ENCODE measurements around the gene CYTH2. TPM values are rescaled to one million over a fixed set of nuclear protein-coding genes. Genes with fewer than 3 reads are reported as not detected.

The CYTH2 gene
- polyA plus RNA-seq, 3 donors = 21.3 to 48.2 (median 21.7) TPM

GRCh38 chr19:48471836-48472235, 2.7 kb downstream of the CYTH2 start:
- Histone ChIP-seq H3K4me1 (ENCODE audit: control insufficient read depth in 1 of 2, insufficient read depth in 2 of 2, low read length in 2 of 2) (peaks cover 12 to 19% of the 10 kb centered on the region in 2 donors), H3K4me3 (replicated peaks in 1 of 3; ENCODE audit: low read depth in 2 of 3, low read length in 3 of 3) (no peak overlapping the region), H3K4me2 (replicated peaks; ENCODE audit: extremely low read depth, low read length, poor library complexity, severe bottlenecking) (no peak overlapping the region), H4K20me1 (ENCODE audit: insufficient read depth, low read length) (peaks cover 54% of the 10 kb centered on the region), H3K36me3 (replicated peaks in 1 of 2; ENCODE audit: control insufficient read depth in 1 of 2, insufficient read depth in 2 of 2, low read length in 2 of 2) (peaks cover 62 to 66% of the 10 kb centered on the region in 2 donors), H3K9me3 (replicated peaks in 1 of 2; ENCODE audit: control insufficient read depth in 1 of 2, insufficient read depth in 1 of 2, low read length in 2 of 2) (no peaks in the 10 kb centered on the region), H2AFZ (ENCODE audit: insufficient read depth, low read depth, low read length, poor library complexity, severe bottlenecking) (no peak overlapping the region), H3K79me2 (ENCODE audit: insufficient read depth, low read length) (peaks cover 25% of the 10 kb centered on the region), H3K27ac (ENCODE audit: low read depth in 1 of 2, low read length in 2 of 2) (no peak overlapping the region), H3K9ac (ENCODE audit: insufficient read depth, low read length, poor library complexity, severe bottlenecking) (no peak overlapping the region), H3K27me3 (ENCODE audit: control insufficient read depth in 2 of 2, insufficient read depth in 2 of 2, low read length in 2 of 2) (no peaks in the 10 kb centered on the region)
- H3K4me1 Mint-ChIP-seq = peaks cover 20% of the 10 kb centered on the region
- intact Hi-C loops (cut with micrococcal nuclease) = no loop called here
- 98% methylated on average over 4 of the region's 4 CpGs for WGBS (ENCODE audit: insufficient coverage)
- TF ChIP-seq, protein P1, sequence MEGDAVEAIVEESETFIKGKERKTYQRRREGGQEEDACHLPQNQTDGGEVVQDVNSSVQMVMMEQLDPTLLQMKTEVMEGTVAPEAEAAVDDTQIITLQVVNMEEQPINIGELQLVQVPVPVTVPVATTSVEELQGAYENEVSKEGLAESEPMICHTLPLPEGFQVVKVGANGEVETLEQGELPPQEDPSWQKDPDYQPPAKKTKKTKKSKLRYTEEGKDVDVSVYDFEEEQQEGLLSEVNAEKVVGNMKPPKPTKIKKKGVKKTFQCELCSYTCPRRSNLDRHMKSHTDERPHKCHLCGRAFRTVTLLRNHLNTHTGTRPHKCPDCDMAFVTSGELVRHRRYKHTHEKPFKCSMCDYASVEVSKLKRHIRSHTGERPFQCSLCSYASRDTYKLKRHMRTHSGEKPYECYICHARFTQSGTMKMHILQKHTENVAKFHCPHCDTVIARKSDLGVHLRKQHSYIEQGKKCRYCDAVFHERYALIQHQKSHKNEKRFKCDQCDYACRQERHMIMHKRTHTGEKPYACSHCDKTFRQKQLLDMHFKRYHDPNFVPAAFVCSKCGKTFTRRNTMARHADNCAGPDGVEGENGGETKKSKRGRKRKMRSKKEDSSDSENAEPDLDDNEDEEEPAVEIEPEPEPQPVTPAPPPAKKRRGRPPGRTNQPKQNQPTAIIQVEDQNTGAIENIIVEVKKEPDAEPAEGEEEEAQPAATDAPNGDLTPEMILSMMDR (IDR thresholded peaks at IDR 0.05) = no peak
- peaks cover 0 to 3% (median 1%) of the 10 kb centered on the region in 3 donors for H3K27me3 Mint-ChIP-seq (ENCODE audit: low read depth in 3 of 3)
- H3K36me3 Mint-ChIP-seq = peaks cover 54 to 68% of the 10 kb centered on the region in 2 donors
- peak overlapping the region in 2 of 7 donors; percentile 37 to 59 for H3K27ac Mint-ChIP-seq
- DNase-seq = no peak
- no peaks in the 10 kb centered on the region for H3K9me3 Mint-ChIP-seq
- H3K4me3 Mint-ChIP-seq = no peak overlapping the region

DNA sequence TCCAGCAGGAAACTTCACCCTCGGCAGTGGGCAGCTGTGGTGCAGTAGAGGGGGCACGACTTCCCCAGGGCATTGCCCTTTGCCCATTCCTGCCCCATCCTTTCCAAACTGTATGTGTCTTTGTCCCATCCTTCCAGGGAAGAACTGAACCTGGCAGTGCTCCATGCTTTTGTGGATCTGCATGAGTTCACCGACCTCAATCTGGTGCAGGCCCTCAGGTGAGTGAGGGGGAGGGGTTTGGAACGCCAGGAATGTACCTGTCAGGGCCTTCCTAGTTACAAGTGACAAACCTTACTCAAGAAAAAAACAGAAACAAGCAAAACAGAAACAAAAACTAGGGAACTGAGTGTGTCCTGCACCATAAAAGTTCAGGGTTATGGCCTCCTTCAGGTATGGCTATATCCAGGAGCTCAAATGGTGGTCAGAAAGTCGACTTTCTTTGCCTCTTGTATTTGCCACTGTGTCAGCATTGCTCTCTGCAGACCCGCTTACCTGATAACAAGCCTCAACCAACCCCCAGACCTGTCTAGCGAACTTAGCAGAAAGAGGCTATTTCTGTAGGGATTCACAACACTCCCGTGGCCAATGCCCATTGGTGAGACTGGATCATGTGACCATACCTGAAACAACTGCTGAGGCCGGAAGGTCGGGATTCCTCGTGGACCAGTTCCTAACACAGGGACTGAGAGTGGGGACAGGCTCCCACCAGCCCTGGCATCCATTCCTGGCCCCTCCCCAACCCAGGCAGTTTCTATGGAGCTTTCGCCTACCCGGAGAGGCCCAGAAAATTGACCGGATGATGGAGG, 4.2 kb downstream of the CYTH2 start:
- 100% methylated on average over 10 of the region's 14 CpGs for WGBS (ENCODE audit: insufficient coverage)
- H3K4me2 ChIP-seq (replicated peaks; ENCODE audit: extremely low read depth, low read length, poor library complexity, severe bottlenecking) = no peak overlapping the region
- no peaks in the 10 kb centered on the region for H3K27me3 ChIP-seq (ENCODE audit: control insufficient read depth in 2 of 2, insufficient read depth in 2 of 2, low read length in 2 of 2)
- H3K27ac ChIP-seq (ENCODE audit: low read depth in 1 of 2, low read length in 2 of 2) = no peak overlapping the region
- peaks cover 76 to 82% of the 10 kb centered on the region in 2 donors for H3K36me3 ChIP-seq (replicated peaks in 1 of 2; ENCODE audit: control insufficient read depth in 1 of 2, insufficient read depth in 2 of 2, low read length in 2 of 2)
- DNase-seq = no peak
- no peak overlapping the region for H3K4me3 Mint-ChIP-seq
- peaks cover 59 to 82% of the 10 kb centered on the region in 2 donors for H3K36me3 Mint-ChIP-seq
- H3K27ac Mint-ChIP-seq = no peak overlapping the region
- H3K4me1 ChIP-seq (ENCODE audit: control insufficient read depth in 1 of 2, insufficient read depth in 2 of 2, low read length in 2 of 2) = peaks cover 8 to 14% of the 10 kb centered on the region in 2 donors
- H3K27me3 Mint-ChIP-seq (ENCODE audit: low read depth in 3 of 3) = peaks cover 0 to 3% (median 1%) of the 10 kb centered on the region in 3 donors
- TF ChIP-seq, protein P1 (IDR thresholded peaks at IDR 0.05) = no peak
- peaks cover 14% of the 10 kb centered on the region for H3K4me1 Mint-ChIP-seq
- H3K9me3 Mint-ChIP-seq = no peaks in the 10 kb centered on the region
- H3K9me3 ChIP-seq (replicated peaks in 1 of 2; ENCODE audit: control insufficient read depth in 1 of 2, insufficient read depth in 1 of 2, low read length in 2 of 2) = no peaks in the 10 kb centered on the region
- intact Hi-C loops (cut with micrococcal nuclease) = no loop called here
- H2AFZ ChIP-seq (ENCODE audit: insufficient read depth, low read depth, low read length, poor library complexity, severe bottlenecking) = no peak overlapping the region
- peaks cover 25% of the 10 kb centered on the region for H3K79me2 ChIP-seq (ENCODE audit: insufficient read depth, low read length)
- H3K9ac ChIP-seq (ENCODE audit: insufficient read depth, low read length, poor library complexity, severe bottlenecking) = no peak overlapping the region
- H3K4me3 ChIP-seq (replicated peaks in 1 of 3; ENCODE audit: low read depth in 2 of 3, low read length in 3 of 3) = no peak overlapping the region
- H4K20me1 ChIP-seq (ENCODE audit: insufficient read depth, low read length) = peaks cover 54% of the 10 kb centered on the region
